HEK293 (cell line): ENCODE measurements around the gene CORO7.

Experiments used
- BCL11A ChIP-seq: fragments of 450-650 bp; formaldehyde crosslinking; IDR thresholded peaks from 2 replicates; pipeline ENCODE4 v1.5.1; 2016; ENCODE audit warnings: low read depth, missing biosample characterization, missing genetic modification characterization
- GFI1B ChIP-seq: fragments of 450-650 bp; formaldehyde crosslinking; IDR thresholded peaks from 2 replicates; pipeline ENCODE4 v1.5.1; 2016; ENCODE audit warnings: missing biosample characterization, missing genetic modification characterization
- KLF10 ChIP-seq: fragments of 450-650 bp; IDR thresholded peaks from 2 replicates; pipeline ENCODE4 v1.5.1; 2018; ENCODE audit warnings: missing biosample characterization, mild to moderate bottlenecking, missing genetic modification characterization
- REPIN1 ChIP-seq: fragments of 450-650 bp; formaldehyde crosslinking; IDR thresholded peaks from 2 replicates; pipeline ENCODE4 v1.5.1; 2017; ENCODE audit warnings: missing biosample characterization, missing genetic modification characterization, low read depth
- YY2 ChIP-seq: fragments of 450-650 bp; formaldehyde crosslinking; IDR thresholded peaks from 2 replicates; pipeline ENCODE4 v1.5.1; 2016; ENCODE audit warnings: missing biosample characterization, missing genetic modification characterization
- ZEB2 ChIP-seq: fragments of 450-650 bp; formaldehyde crosslinking; IDR thresholded peaks from 2 replicates; pipeline ENCODE4 v1.5.1; 2016; ENCODE audit warnings: missing biosample characterization, missing genetic modification characterization
- ZFP37 ChIP-seq: fragments of 450-650 bp; formaldehyde crosslinking; IDR thresholded peaks from 2 replicates; pipeline ENCODE4 v1.5.1; 2016; ENCODE audit warnings: missing biosample characterization, missing genetic modification characterization
- ZFP69B ChIP-seq: fragments of 450-650 bp; formaldehyde crosslinking; IDR thresholded peaks from 2 replicates; pipeline ENCODE4 v1.5.1; 2016; ENCODE audit warnings: missing biosample characterization, missing genetic modification characterization
- ZNF133 ChIP-seq: fragments of 450-650 bp; formaldehyde crosslinking; IDR thresholded peaks from 2 replicates; pipeline ENCODE4 v1.5.1; 2016; ENCODE audit warnings: missing biosample characterization, missing genetic modification characterization
- ZNF19 ChIP-seq: fragments of 450-650 bp; formaldehyde crosslinking; IDR thresholded peaks from 2 replicates; pipeline ENCODE4; 2016; ENCODE audit warnings: missing biosample characterization, missing genetic modification characterization, low read depth
- ZNF2 ChIP-seq: fragments of 450-650 bp; formaldehyde crosslinking; IDR thresholded peaks from 2 replicates; pipeline ENCODE4 v1.5.1; 2016; ENCODE audit warnings: missing biosample characterization, missing genetic modification characterization
- ZNF214 ChIP-seq: fragments of 450-650 bp; formaldehyde crosslinking; IDR thresholded peaks from 2 replicates; pipeline ENCODE4 v1.5.1; 2017; ENCODE audit warnings: missing biosample characterization, mild to moderate bottlenecking, missing genetic modification characterization, borderline replicate concordance
- ZNF24 ChIP-seq: fragments of 450-650 bp; formaldehyde crosslinking; IDR thresholded peaks from 2 replicates; pipeline ENCODE4 v1.5.1; 2016; ENCODE audit warnings: missing biosample characterization, missing genetic modification characterization
- ZNF26 ChIP-seq: fragments of 450-650 bp; formaldehyde crosslinking; IDR thresholded peaks from 2 replicates; pipeline ENCODE4 v1.5.1; 2016; ENCODE audit warnings: missing biosample characterization, missing genetic modification characterization
- ZNF302 ChIP-seq: fragments of 450-650 bp; formaldehyde crosslinking; IDR thresholded peaks from 2 replicates; pipeline ENCODE4 v1.5.1; 2016; ENCODE audit warnings: missing biosample characterization, missing genetic modification characterization, low read depth
- ZNF324 ChIP-seq: fragments of 450-650 bp; formaldehyde crosslinking; IDR thresholded peaks from 2 replicates; pipeline ENCODE4 v1.5.1; 2016; ENCODE audit warnings: missing biosample characterization, missing genetic modification characterization
- ZNF335 ChIP-seq: fragments of 450-650 bp; formaldehyde crosslinking; conservative IDR thresholded peaks from 2 replicates; pipeline ENCODE4 v1.5.1; 2016; ENCODE audit warnings: missing biosample characterization, missing genetic modification characterization
- ZNF341 ChIP-seq: fragments of 450-650 bp; formaldehyde crosslinking; IDR thresholded peaks from 2 replicates; pipeline ENCODE4; 2016; ENCODE audit warnings: low read depth, missing biosample characterization, missing genetic modification characterization
- ZNF37A ChIP-seq: fragments of 450-650 bp; IDR thresholded peaks from 2 replicates; pipeline ENCODE4 v1.5.1; 2018; ENCODE audit warnings: missing biosample characterization, missing genetic modification characterization
- ZNF391 ChIP-seq: fragments of 450-650 bp; formaldehyde crosslinking; IDR thresholded peaks from 2 replicates; pipeline ENCODE4 v1.5.1; 2016; ENCODE audit warnings: low read depth, missing biosample characterization, missing genetic modification characterization, borderline replicate concordance
- ZNF404 ChIP-seq: fragments of 450-650 bp; formaldehyde crosslinking; IDR thresholded peaks from 2 replicates; pipeline ENCODE4 v1.5.1; 2017; ENCODE audit warnings: missing biosample characterization, missing genetic modification characterization
- ZNF521 ChIP-seq: fragments of 450-650 bp; formaldehyde crosslinking; IDR thresholded peaks from 2 replicates; pipeline ENCODE4 v1.5.1; 2017; ENCODE audit warnings: missing biosample characterization, mild to moderate bottlenecking, missing genetic modification characterization
- ZNF529 ChIP-seq: fragments of 450-650 bp; formaldehyde crosslinking; IDR thresholded peaks from 2 replicates; pipeline ENCODE4 v1.5.1; 2017; ENCODE audit warnings: missing genetic modification characterization, missing biosample characterization; ENCODE audit not compliant: insufficient replicate concordance
- ZNF624 ChIP-seq: fragments of 450-650 bp; formaldehyde crosslinking; IDR thresholded peaks from 2 replicates; pipeline ENCODE4 v1.5.1; 2017; ENCODE audit warnings: missing biosample characterization, missing genetic modification characterization
- ZNF626 ChIP-seq: fragments of 450-650 bp; sonication (Bioruptor Pico); formaldehyde crosslinking; IDR thresholded peaks from 2 replicates; pipeline ENCODE4 v1.5.1; 2018; ENCODE audit warnings: missing biosample characterization, missing genetic modification characterization, inconsistent platforms
- ZNF639 ChIP-seq: fragments of 450-650 bp; formaldehyde crosslinking; IDR thresholded peaks from 2 replicates; pipeline ENCODE4 v1.5.1; 2016; ENCODE audit warnings: missing biosample characterization, missing genetic modification characterization
- ZNF707 ChIP-seq: fragments of 450-650 bp; formaldehyde crosslinking; IDR thresholded peaks from 2 replicates; pipeline ENCODE4 v1.5.1; 2016; ENCODE audit warnings: missing biosample characterization, missing genetic modification characterization
- ZNF768 ChIP-seq: fragments of 450-650 bp; formaldehyde crosslinking; IDR thresholded peaks from 2 replicates; pipeline ENCODE4 v1.5.1; 2018; ENCODE audit warnings: missing biosample characterization, mild to moderate bottlenecking, missing genetic modification characterization
- ZNF792 ChIP-seq: fragments of 450-650 bp; formaldehyde crosslinking; IDR thresholded peaks from 2 replicates; pipeline ENCODE4 v1.5.1; 2016; ENCODE audit warnings: missing biosample characterization, missing genetic modification characterization
- ZNF837 ChIP-seq: fragments of 450-650 bp; formaldehyde crosslinking; IDR thresholded peaks from 2 replicates; pipeline ENCODE4 v1.5.1; 2016; ENCODE audit warnings: missing biosample characterization, missing genetic modification characterization
- ZSCAN30 ChIP-seq: fragments of 450-650 bp; IDR thresholded peaks from 2 replicates; pipeline ENCODE4 v1.5.1; 2018; ENCODE audit warnings: missing biosample characterization, mild to moderate bottlenecking, missing genetic modification characterization, moderate library complexity
- ZXDB ChIP-seq: fragments of 450-650 bp; formaldehyde crosslinking; IDR thresholded peaks from 2 replicates; pipeline ENCODE4 v1.5.1; 2016; ENCODE audit warnings: missing biosample characterization, missing genetic modification characterization
- TF ChIP-seq, protein P1 (sequence below): fragments of 450-650 bp; formaldehyde crosslinking; IDR thresholded peaks from 2 replicates; pipeline ENCODE4 v1.5.1; 2017; ENCODE audit warnings: missing biosample characterization, mild to moderate bottlenecking, missing genetic modification characterization, moderate library complexity
- TF ChIP-seq, protein P2 (sequence below): IDR thresholded peaks from 2 replicates; pipeline ENCODE4 v1.6.1; 2011; ENCODE audit warnings: mild to moderate bottlenecking, low read depth, low read length, borderline replicate concordance
- TF ChIP-seq, protein P3 (sequence below): fragments of 450-650 bp; formaldehyde crosslinking; IDR thresholded peaks from 2 replicates; pipeline ENCODE4 v1.5.1; 2016; ENCODE audit warnings: missing biosample characterization, missing genetic modification characterization

Gene CORO7

GRCh38 chr16:4315186-4316107, 100.9 kb downstream of the CORO7 start, which contains the start of gene GLIS2 (continued):
- TF ChIP-seq ZNF26 (tag by site-specific recombination) (no peak), ZNF24 (tag by site-specific recombination) (no peak), ZNF2 (tag by site-specific recombination) (no peak), YY2 (tag by site-specific recombination) (no peak), ZNF37A (tag by site-specific recombination) (no peak), ZNF404 (tag by site-specific recombination) (no peak), GFI1B (tag by site-specific recombination) (no peak), ZNF624 (tag by site-specific recombination) (no peak), ZNF529 (tag by site-specific recombination) (no peak), ZEB2 (tag by site-specific recombination) (0 out of 2 replicates have a peak, but pooled peaks have one; percentile 7), ZNF302 (no peak), ZNF324 (no peak), REPIN1 (tag by site-specific recombination) (no peak), ZNF639 (tag by site-specific recombination) (no peak), BCL11A (no peak), KLF10 (no peak), ZNF837 (tag by site-specific recombination) (no peak), ZNF19 (tag by site-specific recombination) (no peak), ZXDB (tag by site-specific recombination) (peak; percentile 33; the same call in 1 of the 2 replicates), ZNF335 (peak; percentile 89), ZFP69B (no peak), ZNF341 (no peak), ZNF521 (tag by site-specific recombination) (no peak), ZNF792 (tag by site-specific recombination) (no peak), ZNF133 (tag by site-specific recombination) (no peak), ZFP37 (peak; percentile 6; the same call in 1 of the 2 replicates), ZNF214 (tag by site-specific recombination) (no peak), ZNF391 (tag by site-specific recombination) (no peak), ZNF626 (tag by site-specific recombination) (no peak), ZNF768 (tag by site-specific recombination) (no peak), ZNF707 (tag by site-specific recombination) (no peak), ZSCAN30 (tag by site-specific recombination) (0 out of 2 replicates have a peak, but pooled peaks have one; percentile 40)
- TF ChIP-seq, protein P1, sequence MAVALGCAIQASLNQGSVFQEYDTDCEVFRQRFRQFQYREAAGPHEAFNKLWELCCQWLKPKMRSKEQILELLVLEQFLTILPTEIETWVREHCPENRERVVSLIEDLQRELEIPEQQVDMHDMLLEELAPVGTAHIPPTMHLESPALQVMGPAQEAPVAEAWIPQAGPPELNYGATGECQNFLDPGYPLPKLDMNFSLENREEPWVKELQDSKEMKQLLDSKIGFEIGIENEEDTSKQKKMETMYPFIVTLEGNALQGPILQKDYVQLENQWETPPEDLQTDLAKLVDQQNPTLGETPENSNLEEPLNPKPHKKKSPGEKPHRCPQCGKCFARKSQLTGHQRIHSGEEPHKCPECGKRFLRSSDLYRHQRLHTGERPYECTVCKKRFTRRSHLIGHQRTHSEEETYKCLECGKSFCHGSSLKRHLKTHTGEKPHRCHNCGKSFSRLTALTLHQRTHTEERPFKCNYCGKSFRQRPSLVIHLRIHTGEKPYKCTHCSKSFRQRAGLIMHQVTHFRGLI (tag by site-specific recombination) = no peak
- TF ChIP-seq, protein P2, sequence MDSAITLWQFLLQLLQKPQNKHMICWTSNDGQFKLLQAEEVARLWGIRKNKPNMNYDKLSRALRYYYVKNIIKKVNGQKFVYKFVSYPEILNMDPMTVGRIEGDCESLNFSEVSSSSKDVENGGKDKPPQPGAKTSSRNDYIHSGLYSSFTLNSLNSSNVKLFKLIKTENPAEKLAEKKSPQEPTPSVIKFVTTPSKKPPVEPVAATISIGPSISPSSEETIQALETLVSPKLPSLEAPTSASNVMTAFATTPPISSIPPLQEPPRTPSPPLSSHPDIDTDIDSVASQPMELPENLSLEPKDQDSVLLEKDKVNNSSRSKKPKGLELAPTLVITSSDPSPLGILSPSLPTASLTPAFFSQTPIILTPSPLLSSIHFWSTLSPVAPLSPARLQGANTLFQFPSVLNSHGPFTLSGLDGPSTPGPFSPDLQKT = no peak
- TF ChIP-seq, protein P3, sequence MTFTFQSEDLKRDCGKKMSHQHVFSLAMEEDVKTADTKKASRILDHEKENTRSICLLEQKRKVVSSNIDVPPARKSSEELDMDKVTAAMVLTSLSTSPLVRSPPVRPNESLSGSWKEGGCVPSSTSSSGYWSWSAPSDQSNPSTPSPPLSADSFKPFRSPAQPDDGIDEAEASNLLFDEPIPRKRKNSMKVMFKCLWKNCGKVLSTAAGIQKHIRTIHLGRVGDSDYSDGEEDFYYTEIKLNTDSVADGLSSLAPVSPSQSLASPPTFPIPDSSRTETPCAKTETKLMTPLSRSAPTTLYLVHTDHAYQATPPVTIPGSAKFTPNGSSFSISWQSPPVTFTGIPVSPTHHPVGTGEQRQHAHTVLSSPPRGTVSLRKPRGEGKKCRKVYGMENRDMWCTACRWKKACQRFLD (tag by site-specific recombination) = no peak
